Dermis blood vessel endothelial cell (primary cell): ENCODE measurements around the gene SUPT3H. TPM values are rescaled to one million over a fixed set of nuclear protein-coding genes. Genes with fewer than 3 reads are reported as not detected.
"Not testable (repeated sequence)": the region's sequence is repeated elsewhere in the genome, so short reads cannot be mapped to it uniquely, and the experiment has no call there.

Source experiments
- DNase-seq: peaks from one replicate; pipeline ENCODE4 v3.0.0; 2010
- total RNA-seq: library from RNA; depleted of rRNA; stranded (reverse); fragments of >200 nt; gene quantifications from 2 replicates; pipeline ENCODE4 v1.2.3, GENCODE V29; 2014

The SUPT3H gene
- total RNA-seq, 1 donor from 2014 or later: 5.4 TPM

GRCh38 chr6:44868335-44868668 lies 509.4 kb downstream of the SUPT3H start:
- DNase-seq: no peak

GRCh38 chr6:44867571-44868334 lies 510.0 kb downstream of the SUPT3H start:
- no peak for DNase-seq

GRCh38 chr6:44865184-44865583 lies 512.5 kb downstream of the SUPT3H start:
- not testable (repeated sequence) for DNase-seq

- DNase-seq: no peak
These were observed 517.8 kb downstream of the SUPT3H start for GRCh38 chr6:44859901-44860410.

- DNase-seq: no peak
These were observed 518.7 kb downstream of the SUPT3H start for GRCh38 chr6:44858998-44859397.

- DNase-seq: no peak
These were observed 521.3 kb downstream of the SUPT3H start for GRCh38 chr6:44856479-44856878.

- no peak for DNase-seq
These were observed 521.9 kb downstream of the SUPT3H start for GRCh38 chr6:44855562-44856411.

- no peak for DNase-seq
These were observed 522.9 kb downstream of the SUPT3H start for GRCh38 chr6:44854712-44855443.

- no peak for DNase-seq
These were observed 526.6 kb downstream of the SUPT3H start for GRCh38 chr6:44851176-44851575.

GRCh38 chr6:44850312-44850711 lies 527.4 kb downstream of the SUPT3H start:
- no peak for DNase-seq

- no peak for DNase-seq
These were observed 527.9 kb downstream of the SUPT3H start for GRCh38 chr6:44849806-44850205.

GRCh38 chr6:44843734-44844133 lies 534.0 kb downstream of the SUPT3H start:
- no peak for DNase-seq

- no peak for DNase-seq
These were observed 535.1 kb downstream of the SUPT3H start for GRCh38 chr6:44842616-44843015.

- DNase-seq: no peak
These were observed 535.9 kb downstream of the SUPT3H start for GRCh38 chr6:44841829-44842228.

GRCh38 chr6:44837741-44838140 lies 540.0 kb downstream of the SUPT3H start:
- DNase-seq: no peak

GRCh38 chr6:44837255-44837654 lies 540.5 kb downstream of the SUPT3H start:
- DNase-seq: no peak

- DNase-seq: no peak
These were observed 544.5 kb downstream of the SUPT3H start for GRCh38 chr6:44833248-44833647.

- DNase-seq: no peak
These were observed 546.6 kb downstream of the SUPT3H start for GRCh38 chr6:44831002-44831610.

GRCh38 chr6:44829836-44830235 lies 547.9 kb downstream of the SUPT3H start:
- DNase-seq: no peak

- DNase-seq: no peak
These were observed 549.0 kb downstream of the SUPT3H start for GRCh38 chr6:44828780-44829179.

GRCh38 chr6:44826025-44826676 lies 551.6 kb downstream of the SUPT3H start:
- DNase-seq: no peak

- no peak for DNase-seq
These were observed 552.5 kb downstream of the SUPT3H start for GRCh38 chr6:44825273-44825672.
